ENCODE measurements around the gene SEC24B. TPM values are rescaled to one million over a fixed set of nuclear protein-coding genes. Genes with fewer than 3 reads are reported as not detected.
"Not testable (repeated sequence)": the region's sequence is repeated elsewhere in the genome, so short reads cannot be mapped to it uniquely, and the experiment has no call there.

Gene SEC24B
- total RNA-seq, 1 experiment from 2014 or later, result 17.6 TPM

- H3K27me3 ChIP-seq (ENCODE audit: control insufficient read depth, insufficient read depth, low read length), result no peaks in the 10 kb centered on the region
- in situ Hi-C loops (cut with HindIII; ENCODE audit: low pct_unique_long_range_greater_than_20kb, low sequenced_read_pairs), result no loop called here
- H3K27ac ChIP-seq (ENCODE audit: low read length), result no peak overlapping the region
- no peaks in the 10 kb centered on the region for H3K9me3 ChIP-seq (ENCODE audit: control insufficient read depth, insufficient read depth, low read depth, low read length)
- no TSS peak for BruUV-seq (replicated peaks)
- ChIA-PET CTCF (no interaction called here), POLR2A (no interaction called here)
- intact Hi-C loops (cut with micrococcal nuclease; ENCODE audit: unreplicated experiment), result no loop called here
- TF ChIP-seq TCF7L2 (IDR thresholded peaks at IDR 0.05; ENCODE audit: low read depth, low read length) (no peak), CTCF (IDR thresholded peaks at IDR 0.05) (no peak), SIN3A (IDR thresholded peaks at IDR 0.05; ENCODE audit: borderline replicate concordance, insufficient read depth, low read depth, low read length) (no peak), POLR2AphosphoS5 (IDR thresholded peaks at IDR 0.05; ENCODE audit: low read depth, low read length) (no peak), REST (IDR thresholded peaks at IDR 0.05; ENCODE audit: insufficient read depth in 1 of 2, low read depth in 2 of 2, low read length in 1 of 2) (no peak)
- no peak overlapping the region for H3K4me3 ChIP-seq (ENCODE audit: low read depth in 2 of 2, low read length in 2 of 2)
- no peaks in the 10 kb centered on the region for H3K4me1 ChIP-seq (ENCODE audit: control insufficient read depth, insufficient read depth, low read length)
- DNase-seq (ENCODE audit: low read depth, low spot score) (no peak), ATAC-seq (no peak)
- peaks cover 17% of the 10 kb centered on the region; the same call in 1 of the 2 replicates for H3K36me3 ChIP-seq (ENCODE audit: control insufficient read depth, insufficient read depth, low read length)
Measured at GRCh38 chr4:109511414-109511813, 77.8 kb downstream of the SEC24B start.

DNA sequence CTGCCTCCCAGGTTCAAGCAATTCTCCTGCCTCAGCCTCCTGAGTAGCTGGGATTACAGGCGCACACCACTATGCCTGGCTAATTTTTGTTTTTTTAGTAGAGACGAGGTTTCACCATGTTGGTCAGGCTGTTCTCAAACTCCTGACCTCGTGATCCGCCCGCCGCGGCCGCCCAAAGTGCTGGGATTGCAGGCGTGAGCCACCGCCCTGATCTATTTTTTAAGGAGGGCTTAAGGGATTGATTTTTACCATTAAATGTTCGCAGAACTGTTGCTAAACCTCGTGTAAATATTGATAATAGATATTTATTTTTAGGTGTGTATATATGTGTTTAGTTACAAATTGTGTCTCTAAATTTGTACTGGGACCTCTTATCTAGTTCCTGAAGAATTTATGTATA, 79.8 kb downstream of the SEC24B start:
- ATAC-seq; in situ Hi-C loops (cut with HindIII; ENCODE audit: low pct_unique_long_range_greater_than_20kb, low sequenced_read_pairs); DNase-seq (ENCODE audit: low read depth, low spot score); H3K27me3 ChIP-seq (ENCODE audit: control insufficient read depth, insufficient read depth, low read length); H3K9me3 ChIP-seq (ENCODE audit: control insufficient read depth, insufficient read depth, low read depth, low read length); intact Hi-C loops (cut with micrococcal nuclease; ENCODE audit: unreplicated experiment); H3K27ac ChIP-seq (ENCODE audit: low read length); CTCF ChIA-PET; POLR2A ChIA-PET; BruUV-seq (replicated peaks); H3K4me3 ChIP-seq (ENCODE audit: low read depth in 2 of 2, low read length in 2 of 2); H3K4me1 ChIP-seq (ENCODE audit: control insufficient read depth, insufficient read depth, low read length): not testable (repeated sequence)
- H3K36me3 ChIP-seq (ENCODE audit: control insufficient read depth, insufficient read depth, low read length), result peaks cover 22% of the 10 kb centered on the region

DNA sequence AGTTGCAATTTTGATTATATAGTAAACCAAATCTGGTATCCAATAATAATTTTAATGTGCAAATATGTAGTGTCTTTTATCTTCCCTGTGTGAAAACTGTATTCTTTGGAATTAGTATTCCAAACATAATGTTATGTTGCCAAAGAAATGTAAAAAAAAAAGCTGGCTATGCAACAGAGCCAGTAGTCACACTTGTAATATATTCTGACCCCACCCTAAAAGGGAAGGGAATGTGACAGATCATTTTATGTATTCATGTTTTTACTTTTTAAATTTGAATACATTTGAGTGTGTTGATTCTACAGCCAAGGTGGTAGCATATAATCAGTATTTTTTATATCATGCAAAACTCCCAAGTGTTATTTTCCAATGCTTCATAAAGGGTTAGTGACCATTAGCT, 98.6 kb downstream of the SEC24B start:
- DNase-seq (ENCODE audit: low read depth, low spot score), result no peak
- Histone ChIP-seq H3K4me3 (ENCODE audit: low read depth in 2 of 2, low read length in 2 of 2) (no peak overlapping the region), H3K4me1 (ENCODE audit: control insufficient read depth, insufficient read depth, low read length) (no peaks in the 10 kb centered on the region), H3K27me3 (ENCODE audit: control insufficient read depth, insufficient read depth, low read length) (no peaks in the 10 kb centered on the region), H3K27ac (ENCODE audit: low read length) (no peak overlapping the region), H3K36me3 (ENCODE audit: control insufficient read depth, insufficient read depth, low read length) (peaks cover 18% of the 10 kb centered on the region; the same call in 1 of the 2 replicates), H3K9me3 (ENCODE audit: control insufficient read depth, insufficient read depth, low read depth, low read length) (no peaks in the 10 kb centered on the region)
- CTCF ChIA-PET, result no interaction called here
- TF ChIP-seq SIN3A (IDR thresholded peaks at IDR 0.05; ENCODE audit: borderline replicate concordance, insufficient read depth, low read depth, low read length), result no peak
- TF ChIP-seq POLR2AphosphoS5 (IDR thresholded peaks at IDR 0.05; ENCODE audit: low read depth, low read length), result no peak
- no peak for TF ChIP-seq TCF7L2 (IDR thresholded peaks at IDR 0.05; ENCODE audit: low read depth, low read length)
- no peak for TF ChIP-seq CTCF (IDR thresholded peaks at IDR 0.05)
- TF ChIP-seq REST (IDR thresholded peaks at IDR 0.05; ENCODE audit: insufficient read depth in 1 of 2, low read depth in 2 of 2, low read length in 1 of 2), result no peak
- ATAC-seq, result no peak
- POLR2A ChIA-PET, result no interaction called here
- intact Hi-C loops (cut with micrococcal nuclease; ENCODE audit: unreplicated experiment) (no loop called here), in situ Hi-C loops (cut with HindIII; ENCODE audit: low pct_unique_long_range_greater_than_20kb, low sequenced_read_pairs) (no loop called here)
- no TSS peak for BruUV-seq (replicated peaks)

Data from Panc1 (cell line).